ENCODE measurements around the gene EPHB2.

DNA sequence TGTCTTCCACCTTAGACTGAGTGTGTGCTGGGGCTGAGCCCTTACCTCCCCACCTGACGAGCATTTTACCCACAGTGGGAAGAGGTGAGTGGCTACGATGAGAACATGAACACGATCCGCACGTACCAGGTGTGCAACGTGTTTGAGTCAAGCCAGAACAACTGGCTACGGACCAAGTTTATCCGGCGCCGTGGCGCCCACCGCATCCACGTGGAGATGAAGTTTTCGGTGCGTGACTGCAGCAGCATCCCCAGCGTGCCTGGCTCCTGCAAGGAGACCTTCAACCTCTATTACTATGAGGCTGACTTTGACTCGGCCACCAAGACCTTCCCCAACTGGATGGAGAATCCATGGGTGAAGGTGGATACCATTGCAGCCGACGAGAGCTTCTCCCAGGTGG, 73.7 kb downstream of the EPHB2 start:
- TF ChIP-seq CTCF (IDR thresholded peaks at IDR 0.05) = no peak
- no peak for TF ChIP-seq POLR2A (IDR thresholded peaks at IDR 0.05)
- TF ChIP-seq EP300 (IDR thresholded peaks at IDR 0.05) = no peak
